NT2/D1 (cell line): Measurements from ENCODE around the gene STX8.

Experiments
- SUZ12 ChIP-seq: IDR thresholded peaks from 2 replicates; pipeline ENCODE4 v1.6.1; 2011; ENCODE audit not compliant: insufficient read length, insufficient read depth; ENCODE audit errors: extremely low read depth
- YY1 ChIP-seq: IDR thresholded peaks from 2 replicates; pipeline ENCODE4 v1.6.1; 2011; ENCODE audit not compliant: insufficient read length, insufficient read depth
- ZNF274 ChIP-seq: IDR thresholded peaks from 2 replicates; pipeline ENCODE4 v1.6.1; 2011; ENCODE audit warnings: mild to moderate bottlenecking, low read depth, low read length

DNA sequence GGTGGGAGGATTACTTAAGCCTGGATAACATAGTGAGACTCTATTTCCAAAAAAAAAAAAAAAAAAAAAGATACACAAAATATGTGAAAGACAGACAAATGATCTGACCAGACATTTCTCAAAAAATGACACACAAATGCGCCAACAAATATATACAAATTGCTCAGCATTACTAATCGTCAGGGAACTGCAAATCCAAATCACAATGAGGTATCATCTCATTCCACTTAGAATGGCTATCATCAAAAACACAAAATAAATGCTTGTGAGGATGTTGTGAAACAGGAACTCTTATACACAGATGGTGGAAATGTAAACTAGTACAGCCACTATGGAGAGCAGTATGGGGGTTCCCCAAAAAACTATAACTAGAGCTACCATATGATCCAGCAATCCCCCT lies 62.4 kb downstream of the STX8 start:
- no peak for TF ChIP-seq SUZ12
- TF ChIP-seq YY1: no peak
- TF ChIP-seq ZNF274: no peak
